Measurements from ENCODE around the gene RAB27B.
"Not testable (repeated sequence)": the region's sequence is repeated elsewhere in the genome, so short reads cannot be mapped to it uniquely, and the experiment has no call there.

RAB27B gene

GRCh38 chr18:54812885-54813284, 15.4 kb upstream of the RAB27B start:
- Histone ChIP-seq H3K27ac (no peak overlapping the region), H3K4me3 (ENCODE audit: low read depth, low read length) (no peak overlapping the region), H3K9me3 (ENCODE audit: control insufficient read depth, low read length) (no peaks in the 10 kb centered on the region), H3K9ac (no peak overlapping the region), H3K36me3 (ENCODE audit: control insufficient read depth, insufficient read depth, low read length) (no peaks in the 10 kb centered on the region), H3K27me3 (ENCODE audit: control insufficient read depth, insufficient read depth, low read length) (no peaks in the 10 kb centered on the region), H3K4me1 (no peaks in the 10 kb centered on the region), H3K4me2 (ENCODE audit: low read length) (no peak overlapping the region), H3K79me2 (no peaks in the 10 kb centered on the region), H2AFZ (no peak overlapping the region)
- TF ChIP-seq CTCF (IDR thresholded peaks at IDR 0.05): no peak

GRCh38 chr18:54813305-54813704, 15.0 kb upstream of the RAB27B start:
- H3K79me2 ChIP-seq: no peaks in the 10 kb centered on the region
- no peaks in the 10 kb centered on the region for H3K9me3 ChIP-seq (ENCODE audit: control insufficient read depth, low read length)
- no peak for TF ChIP-seq CTCF (IDR thresholded peaks at IDR 0.05)
- no peak overlapping the region for H3K4me3 ChIP-seq (ENCODE audit: low read depth, low read length)
- no peaks in the 10 kb centered on the region for H3K4me1 ChIP-seq
- no peaks in the 10 kb centered on the region for H3K27me3 ChIP-seq (ENCODE audit: control insufficient read depth, insufficient read depth, low read length)
- no peak overlapping the region for H3K27ac ChIP-seq
- no peak overlapping the region for H2AFZ ChIP-seq
- no peak overlapping the region for H3K4me2 ChIP-seq (ENCODE audit: low read length)
- H3K9ac ChIP-seq: no peak overlapping the region
- H3K36me3 ChIP-seq (ENCODE audit: control insufficient read depth, insufficient read depth, low read length): no peaks in the 10 kb centered on the region

GRCh38 chr18:54813977-54814565, 14.2 kb upstream of the RAB27B start:
- no peaks in the 10 kb centered on the region for H3K27me3 ChIP-seq (ENCODE audit: control insufficient read depth, insufficient read depth, low read length)
- no peak overlapping the region for H3K27ac ChIP-seq
- H3K9ac ChIP-seq: no peak overlapping the region
- H3K36me3 ChIP-seq (ENCODE audit: control insufficient read depth, insufficient read depth, low read length): no peaks in the 10 kb centered on the region
- TF ChIP-seq CTCF (IDR thresholded peaks at IDR 0.05): no peak
- no peaks in the 10 kb centered on the region for H3K9me3 ChIP-seq (ENCODE audit: control insufficient read depth, low read length)
- no peaks in the 10 kb centered on the region for H3K4me1 ChIP-seq
- no peak overlapping the region for H3K4me3 ChIP-seq (ENCODE audit: low read depth, low read length)
- H3K79me2 ChIP-seq: no peaks in the 10 kb centered on the region
- no peak overlapping the region for H2AFZ ChIP-seq
- H3K4me2 ChIP-seq (ENCODE audit: low read length): no peak overlapping the region

GRCh38 chr18:54815086-54815485, 13.2 kb upstream of the RAB27B start:
- Histone ChIP-seq H3K27ac (no peak overlapping the region), H2AFZ (no peak overlapping the region), H3K4me1 (no peaks in the 10 kb centered on the region), H3K9ac (no peak overlapping the region), H3K4me2 (ENCODE audit: low read length) (no peak overlapping the region), H3K27me3 (ENCODE audit: control insufficient read depth, insufficient read depth, low read length) (no peaks in the 10 kb centered on the region), H3K36me3 (ENCODE audit: control insufficient read depth, insufficient read depth, low read length) (no peaks in the 10 kb centered on the region), H3K79me2 (no peaks in the 10 kb centered on the region), H3K9me3 (ENCODE audit: control insufficient read depth, low read length) (no peaks in the 10 kb centered on the region), H3K4me3 (ENCODE audit: low read depth, low read length) (no peak overlapping the region)
- TF ChIP-seq CTCF (IDR thresholded peaks at IDR 0.05): no peak

GRCh38 chr18:54820785-54821275, 7.4 kb upstream of the RAB27B start:
- H2AFZ ChIP-seq; H3K4me1 ChIP-seq; H3K79me2 ChIP-seq; H3K4me2 ChIP-seq (ENCODE audit: low read length); H3K27me3 ChIP-seq (ENCODE audit: control insufficient read depth, insufficient read depth, low read length); H3K9ac ChIP-seq; H3K27ac ChIP-seq; H3K9me3 ChIP-seq (ENCODE audit: control insufficient read depth, low read length); H3K4me3 ChIP-seq (ENCODE audit: low read depth, low read length); H3K36me3 ChIP-seq (ENCODE audit: control insufficient read depth, insufficient read depth, low read length): not testable (repeated sequence)
